HL-60/S4 treated with phorbol 12-myristate 13-acetate at 8.2 ng/mL for 4 days and 3 days (cell line): ENCODE measurements around the gene SOX18.

ENCODE experiments used
- in situ Hi-C: fragments of 300-500 bp; cut with MboI; formaldehyde crosslinking; loops from 2 replicates; pipeline ENCODE4 v1.15.0; 2022; ENCODE audit warnings: low sequenced_read_pairs

Gene SOX18

DNA sequence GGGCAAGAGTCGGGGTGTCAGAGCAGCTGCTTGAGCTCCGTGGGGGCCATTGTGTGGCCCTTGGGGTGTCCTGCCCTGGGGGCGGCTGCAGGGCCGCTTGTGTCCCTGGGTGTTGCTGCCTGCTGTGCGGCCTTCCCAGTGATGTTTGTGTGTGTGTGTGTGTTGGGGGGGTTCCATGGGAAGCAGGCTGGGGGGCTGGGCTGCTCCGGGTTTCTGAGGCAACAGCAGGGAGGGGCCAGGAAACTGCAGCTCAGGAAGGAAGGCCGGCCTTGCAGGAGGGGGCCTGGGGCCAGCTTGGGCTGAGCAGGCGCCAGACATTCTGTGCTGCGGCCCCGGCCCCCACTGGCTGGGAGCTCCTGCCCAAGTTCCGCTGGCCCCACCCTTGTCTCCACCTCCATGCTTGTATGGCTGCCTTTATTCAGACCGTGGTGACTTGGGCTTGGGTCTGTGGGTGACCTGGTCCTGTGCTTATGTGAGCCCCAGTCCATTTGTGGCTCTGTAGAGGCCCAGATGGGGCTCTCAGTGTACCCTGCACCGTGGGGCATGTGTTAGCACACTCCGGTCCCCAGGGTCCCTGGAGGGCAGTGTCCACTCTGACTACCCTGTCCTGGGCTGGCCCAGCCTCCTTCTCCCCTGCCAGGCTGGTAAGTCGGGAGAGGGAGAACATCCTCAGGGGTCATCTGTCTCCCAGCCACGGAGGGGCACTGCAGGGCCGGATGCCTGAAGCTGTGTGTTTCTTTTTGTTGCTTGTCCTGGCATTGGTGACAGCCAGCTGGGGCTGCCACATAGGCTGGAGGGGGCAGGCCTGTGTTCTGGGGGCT lies 4.6 kb upstream of the SOX18 start:
- in situ Hi-C loops = no loop called here

DNA sequence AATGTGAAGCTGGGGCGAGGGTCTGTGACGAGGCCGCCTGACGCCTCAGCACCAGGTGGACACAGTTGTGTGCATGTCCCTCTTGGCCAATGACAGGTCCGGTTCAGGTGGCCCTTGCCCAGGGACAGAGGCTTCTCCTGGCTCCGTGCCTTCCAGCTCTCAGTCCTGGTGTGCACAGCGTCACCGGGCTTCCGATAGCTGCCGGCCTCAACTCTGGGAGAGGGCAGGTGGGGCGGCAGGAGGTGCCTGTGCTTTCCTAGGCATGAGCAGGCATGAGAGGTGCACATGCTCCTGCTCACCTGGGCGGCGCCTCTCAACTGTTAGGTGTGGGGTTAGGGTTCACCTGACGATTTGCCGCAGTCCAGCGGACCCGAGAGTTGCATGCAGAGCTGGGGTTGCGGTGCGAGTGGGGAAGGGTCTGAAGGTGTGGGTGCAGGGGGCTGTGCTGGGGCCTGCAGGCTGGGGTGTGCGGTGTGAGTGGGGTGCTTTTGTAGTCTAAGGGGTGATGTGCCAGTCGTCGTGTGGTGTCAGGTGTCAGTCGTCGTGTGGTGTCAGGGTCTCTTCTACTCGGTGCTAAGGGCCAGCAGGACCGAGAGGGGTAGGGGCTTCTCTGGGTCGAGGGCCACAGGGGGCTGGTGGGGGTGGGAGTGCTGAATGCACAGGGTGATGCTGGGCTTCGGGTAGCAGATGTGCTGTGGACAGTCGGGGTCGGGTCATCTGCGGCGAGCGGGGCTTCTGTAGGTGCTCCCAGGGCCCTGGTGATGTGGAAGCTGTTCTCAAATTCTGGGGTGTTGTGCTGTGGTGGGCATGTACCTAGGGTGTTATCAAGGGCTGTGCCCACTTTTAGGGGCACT lies 3.8 kb upstream of the SOX18 start:
- in situ Hi-C loops = no loop called here

DNA sequence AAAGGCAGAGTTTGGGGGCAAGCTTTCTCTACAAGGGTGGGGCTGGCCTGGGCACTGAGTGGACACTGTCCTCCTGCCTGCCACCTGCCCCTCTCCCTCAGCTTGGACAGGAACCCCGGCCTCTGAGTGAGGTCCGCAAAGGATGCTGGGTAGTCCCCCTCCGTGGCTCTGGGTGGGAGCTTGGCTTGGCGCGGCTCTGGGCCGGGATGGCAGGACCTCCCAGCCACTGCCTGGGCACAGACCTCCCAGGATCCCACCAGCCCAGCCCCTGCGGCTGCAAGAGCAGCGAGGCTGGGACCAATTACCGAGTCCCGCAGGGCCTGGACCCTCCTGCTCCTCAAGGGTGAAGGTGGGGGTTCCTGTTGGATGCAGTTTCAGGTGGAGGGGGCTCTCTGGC lies 2.9 kb upstream of the SOX18 start:
- in situ Hi-C loops = no loop called here

DNA sequence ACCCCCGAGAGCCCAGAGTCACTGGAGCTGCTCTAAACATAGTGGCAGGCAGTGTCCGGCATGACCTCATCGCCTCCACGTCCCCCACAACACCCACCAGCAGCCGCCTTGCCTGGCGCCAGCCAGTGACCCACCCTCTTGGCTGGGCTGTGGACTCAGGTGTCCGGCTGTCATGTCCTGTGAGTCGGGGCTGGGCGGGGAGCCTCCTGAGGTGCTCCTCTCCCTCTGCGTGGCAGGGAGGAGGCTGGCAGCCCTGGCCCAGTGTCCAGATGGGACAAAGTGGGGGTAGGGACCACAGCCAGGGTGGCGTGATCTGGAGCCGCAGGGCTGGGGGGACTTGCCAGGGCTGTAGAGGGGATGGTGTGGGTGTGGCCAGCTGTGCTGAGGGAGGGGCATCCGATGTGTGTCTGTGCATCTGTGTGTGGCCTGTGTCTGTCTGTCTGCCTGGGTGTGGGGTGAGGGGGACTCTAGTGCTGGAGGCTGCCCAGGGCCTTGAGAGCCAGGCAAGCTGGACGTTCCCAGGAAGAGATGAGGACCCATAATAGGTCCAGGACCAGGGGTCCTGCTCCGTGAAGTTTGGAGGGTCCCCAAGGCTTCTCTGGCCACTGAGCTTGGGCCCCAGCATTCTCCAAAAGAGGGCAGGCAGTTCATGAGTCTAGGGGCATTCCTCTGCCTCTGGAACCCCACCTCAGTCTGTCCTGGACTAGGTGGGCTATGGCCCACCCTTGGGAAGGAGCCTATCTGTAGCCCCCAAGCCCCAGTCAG lies 2.3 kb upstream of the SOX18 start:
- in situ Hi-C loops = no loop called here

DNA sequence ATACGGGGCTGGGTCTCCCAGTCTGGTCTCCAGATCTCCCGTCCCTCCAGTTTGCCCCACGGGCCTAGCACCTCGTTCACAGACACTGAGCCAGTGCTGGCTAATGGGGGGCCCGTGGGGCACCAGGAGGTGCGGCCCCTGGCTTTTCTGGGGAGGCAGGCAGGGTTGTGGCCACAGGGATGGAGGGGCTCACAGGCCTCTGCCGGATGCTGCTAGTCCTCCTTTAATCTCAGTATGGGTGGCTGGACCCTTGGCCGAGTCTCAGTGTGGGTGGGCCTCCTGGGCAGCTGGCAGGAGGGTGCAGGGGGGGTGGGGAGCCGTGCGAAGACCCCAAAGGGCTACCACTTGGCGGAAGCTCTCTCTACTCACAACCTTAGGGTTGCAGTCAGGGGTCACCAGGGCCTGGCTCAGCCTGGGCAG lies 1.6 kb upstream of the SOX18 start:
- in situ Hi-C loops = no loop called here

DNA sequence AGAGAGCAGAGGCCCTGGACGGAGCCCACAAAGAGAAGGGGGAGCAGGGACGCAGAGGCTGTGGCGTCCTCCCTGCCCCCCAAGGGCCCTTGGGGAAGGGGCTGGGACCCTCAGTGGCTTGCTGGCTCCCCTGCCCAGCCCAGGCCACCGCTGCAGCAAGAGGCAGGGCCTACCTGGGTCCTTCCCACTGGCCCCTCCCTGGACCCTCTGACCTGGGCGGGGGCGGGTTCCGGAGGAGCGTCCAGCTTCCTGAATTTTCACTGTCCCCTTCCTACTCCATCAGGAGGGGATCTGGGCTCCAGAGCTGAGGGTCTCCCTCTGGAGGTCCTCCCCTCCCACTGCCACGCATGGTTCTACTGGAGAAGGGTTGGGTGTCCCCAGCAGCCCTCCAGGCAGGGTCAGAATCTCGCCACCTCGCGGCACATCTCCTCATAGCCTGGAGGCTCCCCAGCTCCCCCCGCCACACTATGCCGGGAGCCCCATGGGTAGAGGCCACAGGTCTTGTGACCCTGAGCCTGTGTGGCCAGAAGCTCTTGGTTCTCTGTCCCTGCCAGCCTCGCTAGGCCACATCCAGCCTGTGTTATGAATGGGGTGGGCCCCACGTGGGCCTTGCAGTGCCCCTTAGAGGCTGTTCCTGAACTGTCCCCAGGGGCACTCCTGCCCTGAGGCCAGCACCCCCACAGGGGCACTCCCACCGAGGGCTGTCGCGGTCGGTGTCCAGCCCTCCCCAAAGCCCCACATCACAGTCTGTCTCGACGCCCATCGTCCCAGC lies 1.0 kb upstream of the SOX18 start:
- in situ Hi-C loops = no loop called here

DNA sequence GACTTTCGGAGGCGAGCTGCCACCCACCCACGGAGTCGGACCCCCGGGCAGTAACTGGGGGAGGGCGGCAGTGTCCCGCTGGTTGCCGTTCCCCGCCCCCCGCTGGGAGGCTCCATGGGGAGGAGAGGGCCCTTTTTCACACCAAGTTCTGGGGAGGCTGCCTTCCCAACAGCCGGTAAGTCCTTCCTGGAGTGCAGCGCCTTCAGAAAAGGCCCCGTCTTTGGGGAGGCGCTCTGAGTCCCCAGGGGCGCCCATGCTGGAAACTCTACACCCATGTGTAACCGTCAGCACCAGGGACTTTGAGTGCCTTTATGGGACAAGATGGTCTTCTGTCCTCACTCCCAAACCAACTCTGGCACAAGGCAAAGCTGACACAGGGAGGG lies 430 bp upstream of the SOX18 start:
- in situ Hi-C loops = no loop called here

DNA sequence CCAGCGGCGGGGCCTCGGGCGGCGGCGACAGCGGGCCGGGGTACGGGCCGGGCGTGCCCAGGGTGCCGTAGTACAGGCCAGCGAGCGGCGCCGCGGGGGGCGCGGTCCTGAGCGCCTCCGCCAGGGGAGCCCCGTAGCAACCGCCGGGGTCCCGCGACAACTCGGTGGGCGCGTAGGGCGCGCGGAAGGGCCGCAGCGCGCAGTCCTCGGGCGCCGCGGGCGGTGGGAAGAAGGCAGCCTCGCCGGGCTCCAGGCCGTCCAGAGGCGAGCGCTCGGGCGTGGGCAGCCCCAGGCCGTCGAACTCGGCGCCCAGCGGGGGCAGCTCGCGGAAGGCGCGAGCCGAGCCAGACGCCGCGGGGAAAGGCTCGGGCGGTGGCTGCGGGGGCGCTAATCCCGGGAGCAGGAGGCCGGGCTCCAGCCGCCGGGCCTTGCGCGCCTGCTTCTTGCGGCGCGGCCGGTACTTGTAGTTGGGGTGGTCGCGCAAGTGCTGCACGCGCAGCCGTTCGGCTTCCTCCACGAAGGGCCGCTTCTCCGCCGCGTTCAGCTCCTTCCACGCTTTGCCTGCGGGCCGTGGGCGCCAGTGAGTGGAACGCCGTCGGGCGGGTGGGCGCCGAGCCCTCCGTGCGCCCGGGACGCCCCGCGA lies 916 bp downstream of the SOX18 start:
- in situ Hi-C loops = no loop called here

DNA sequence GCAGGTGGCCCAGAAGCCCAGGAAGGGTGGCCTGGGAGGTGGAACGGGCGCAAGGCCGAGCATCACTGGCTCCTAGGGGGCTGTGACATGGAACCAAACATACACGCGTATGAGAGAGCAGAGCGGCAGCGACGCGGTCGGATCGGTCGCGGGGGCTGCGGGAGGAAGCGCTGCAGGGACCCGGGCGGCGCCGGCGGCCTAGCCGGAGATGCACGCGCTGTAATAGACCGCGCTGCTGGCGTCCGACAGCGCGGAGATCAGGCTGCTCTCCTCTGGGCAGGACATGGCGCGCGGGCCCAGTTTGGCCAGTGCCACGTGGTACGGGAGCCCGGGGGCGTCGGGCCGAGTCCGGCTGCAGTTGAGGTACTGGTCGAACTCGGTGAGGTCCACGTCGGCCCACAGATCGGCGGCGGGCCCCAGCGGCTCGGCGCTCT lies 1.5 kb downstream of the SOX18 start:
- in situ Hi-C loops = no loop called here

DNA sequence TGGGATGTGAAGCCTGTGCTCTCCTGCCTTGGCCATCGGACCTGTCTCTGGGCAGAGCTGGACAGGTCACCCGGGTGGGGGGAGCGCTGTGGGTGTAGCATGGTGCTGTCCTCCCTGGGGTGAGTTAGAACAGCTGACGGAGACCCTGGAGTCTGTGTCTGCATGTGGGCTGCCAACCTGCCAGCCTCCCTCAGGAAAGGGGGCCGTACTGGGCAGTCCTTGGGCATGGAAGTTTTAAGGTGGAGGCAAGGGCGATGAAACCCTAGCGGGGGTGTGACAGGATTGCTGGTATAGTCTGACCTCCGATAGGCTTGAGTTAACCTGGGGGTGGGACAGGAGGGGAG lies 2.4 kb downstream of the SOX18 start:
- in situ Hi-C loops = no loop called here

DNA sequence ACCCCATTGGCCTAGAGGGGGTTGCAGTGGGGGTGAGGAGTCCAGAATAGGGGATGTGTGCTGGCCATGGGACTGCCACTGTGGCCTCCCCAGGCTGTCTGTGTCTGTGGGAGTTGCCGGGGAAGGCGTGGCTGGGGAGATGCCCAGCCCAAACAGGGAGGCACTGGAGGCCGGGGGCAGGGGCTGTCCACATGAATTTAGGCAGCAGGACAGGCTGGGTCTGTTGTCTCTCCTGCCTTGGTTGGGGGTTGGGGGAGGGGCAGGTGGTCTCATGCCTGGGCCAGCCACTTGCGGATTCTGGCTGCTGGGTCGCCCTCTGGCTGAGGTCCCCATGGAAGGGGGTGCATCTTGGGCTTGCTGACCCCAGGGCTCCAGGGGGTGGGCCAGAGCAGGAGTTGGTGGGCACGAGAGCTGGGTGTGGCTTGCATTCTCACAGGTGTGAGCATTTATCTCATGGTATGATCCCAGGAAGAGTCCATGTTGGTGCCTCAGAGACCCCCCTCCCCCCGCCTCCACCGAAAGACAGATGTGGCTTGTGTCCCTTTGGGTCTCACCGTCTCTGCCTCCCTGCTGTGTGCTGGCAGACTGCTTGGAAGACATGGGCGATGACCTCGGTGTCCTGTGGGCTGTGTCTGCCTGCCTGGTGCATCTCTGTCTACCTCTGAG lies 4.0 kb downstream of the SOX18 start:
- in situ Hi-C loops = no loop called here

DNA sequence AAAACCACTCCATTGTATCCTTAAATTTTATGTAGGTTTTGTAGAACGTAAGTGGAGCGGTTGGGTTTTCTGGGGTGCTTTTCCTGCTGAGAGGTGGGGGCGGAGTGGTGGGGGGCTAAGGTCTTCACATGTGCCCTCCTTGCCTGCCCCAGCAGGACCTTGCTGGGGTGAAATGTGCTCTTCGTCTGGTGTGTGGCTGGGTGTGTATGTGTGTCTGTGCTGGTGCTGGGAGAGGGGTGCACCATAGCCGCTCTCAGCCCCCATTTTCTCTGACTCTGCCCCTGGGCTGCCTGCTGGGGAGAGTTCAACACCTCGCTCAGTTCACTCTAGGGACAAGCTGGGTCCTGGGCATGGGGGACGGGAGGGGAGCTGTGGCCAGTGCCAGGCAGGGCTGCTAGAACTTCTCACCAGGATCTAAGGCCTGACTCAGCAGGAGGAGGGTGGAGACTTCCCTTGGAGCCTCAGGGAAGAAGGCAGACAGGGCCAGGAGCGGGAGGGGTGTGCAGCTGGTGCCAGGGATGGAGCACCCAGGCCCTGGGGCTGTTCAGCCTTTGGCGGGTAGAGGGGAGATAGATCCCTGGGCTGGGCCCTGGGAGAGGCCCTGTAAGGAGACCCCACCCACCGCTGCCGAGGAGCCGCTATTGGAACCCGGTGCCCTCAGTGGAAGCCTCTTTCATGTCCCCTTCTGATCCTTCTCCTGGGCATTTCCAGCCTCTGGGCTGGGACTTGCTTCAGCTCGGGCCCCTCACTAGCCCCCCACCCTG lies 4.8 kb downstream of the SOX18 start:
- in situ Hi-C loops = no loop called here

DNA sequence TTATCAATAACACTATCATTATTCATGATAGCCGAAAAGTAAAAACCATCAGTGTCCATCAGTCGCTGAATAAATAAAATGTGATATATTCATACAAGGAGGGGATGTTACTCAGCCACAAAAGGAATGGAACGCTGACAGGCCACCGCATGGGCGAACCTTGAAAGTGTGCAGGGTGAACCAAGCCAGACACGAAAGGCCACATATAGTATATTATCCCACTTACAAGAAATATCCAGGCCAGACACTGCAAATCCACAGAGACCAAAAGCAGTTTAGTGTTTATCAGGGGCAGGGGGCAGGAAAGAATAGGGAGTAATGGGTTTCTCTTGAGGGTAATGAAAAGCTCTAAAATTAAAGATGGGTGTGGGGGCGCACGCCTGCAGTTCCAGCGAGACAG lies 5.7 kb downstream of the SOX18 start:
- in situ Hi-C loops = no loop called here

DNA sequence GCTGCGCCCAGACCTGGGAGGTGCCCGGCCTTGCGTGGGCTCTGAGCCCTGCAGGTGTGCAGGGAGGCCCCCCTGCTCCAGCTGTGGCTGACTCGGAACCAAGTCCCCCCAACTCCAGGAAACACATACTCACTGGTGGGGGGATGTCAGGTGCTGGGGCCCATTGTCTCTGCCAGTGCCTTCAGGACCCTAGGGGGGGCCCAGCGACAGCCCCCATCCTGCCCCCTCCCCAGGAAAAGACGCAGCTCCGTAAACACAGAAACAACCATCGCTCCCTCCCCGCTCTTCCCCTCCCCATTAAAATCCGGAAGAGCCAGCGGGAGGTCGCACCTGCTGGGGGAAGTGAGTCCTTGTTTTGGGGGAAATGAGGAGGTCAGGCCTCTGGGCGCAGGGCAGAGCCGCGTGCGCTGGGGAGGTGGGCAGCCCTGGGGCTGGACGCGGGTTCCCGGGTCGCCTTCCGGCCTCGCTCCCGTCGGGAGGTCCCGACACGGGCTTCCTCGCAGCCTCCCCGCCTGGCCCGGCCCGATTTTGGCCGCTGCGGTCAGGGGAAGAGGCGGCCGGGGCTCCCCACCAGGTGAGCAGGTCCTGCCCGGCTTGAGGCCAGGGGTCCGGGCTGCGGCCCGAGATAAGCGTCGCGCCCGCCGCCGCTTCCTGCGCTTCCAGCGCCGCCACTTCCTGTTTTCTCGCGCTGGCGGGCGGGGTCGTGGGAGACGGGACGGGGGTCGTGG lies 7.2 kb downstream of the SOX18 start:
- in situ Hi-C loops = no loop called here

DNA sequence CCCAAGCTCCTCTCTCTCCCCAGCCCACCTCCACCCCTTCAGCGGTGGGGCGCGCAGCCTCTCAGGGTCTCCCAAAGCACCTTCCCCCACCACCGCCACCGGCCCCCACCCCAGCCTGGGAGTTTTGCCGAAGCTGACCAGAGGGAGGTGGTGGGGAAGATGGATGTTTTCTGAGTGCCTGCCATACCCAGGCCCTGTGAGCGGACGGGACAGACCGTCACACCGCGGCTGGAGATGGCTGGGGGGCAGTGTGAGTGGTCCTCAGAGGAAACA lies 7.7 kb downstream of the SOX18 start:
- in situ Hi-C loops = no loop called here

DNA sequence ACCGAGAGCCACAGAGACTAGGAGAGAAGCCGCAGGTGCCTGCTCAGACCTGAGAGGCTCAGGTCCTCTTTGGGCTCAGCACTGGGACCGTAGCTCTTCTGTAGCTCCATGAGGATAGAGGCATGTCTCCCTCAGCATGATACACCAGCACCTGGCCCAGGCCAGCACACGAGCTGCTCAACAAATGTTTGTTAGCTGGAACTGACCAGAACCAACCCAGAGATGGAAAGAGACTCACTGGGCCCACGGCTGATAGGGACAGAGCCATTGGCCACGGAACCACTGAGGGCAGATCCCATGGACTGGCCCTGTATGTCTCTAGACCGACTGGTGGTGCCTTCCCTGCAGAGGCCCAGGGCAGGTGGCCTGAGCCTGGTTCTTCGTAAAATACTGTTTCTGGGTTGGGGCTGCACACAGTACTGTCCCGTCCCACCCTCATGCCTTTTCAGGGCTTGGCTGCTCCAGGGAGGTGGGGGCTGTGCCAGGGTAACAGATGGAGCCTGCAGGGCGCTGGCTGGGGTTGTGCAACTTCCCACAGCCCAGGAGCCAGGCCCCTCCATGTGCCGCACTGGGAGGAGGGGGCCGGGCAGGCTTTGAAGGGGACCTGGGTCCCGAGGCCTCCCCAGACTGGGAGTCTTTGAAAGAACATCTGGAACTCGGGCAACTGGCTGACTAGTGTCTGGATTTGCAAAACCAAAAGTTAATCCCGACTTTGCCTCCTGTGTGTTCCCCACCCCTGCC lies 8.2 kb downstream of the SOX18 start:
- in situ Hi-C loops = no loop called here

DNA sequence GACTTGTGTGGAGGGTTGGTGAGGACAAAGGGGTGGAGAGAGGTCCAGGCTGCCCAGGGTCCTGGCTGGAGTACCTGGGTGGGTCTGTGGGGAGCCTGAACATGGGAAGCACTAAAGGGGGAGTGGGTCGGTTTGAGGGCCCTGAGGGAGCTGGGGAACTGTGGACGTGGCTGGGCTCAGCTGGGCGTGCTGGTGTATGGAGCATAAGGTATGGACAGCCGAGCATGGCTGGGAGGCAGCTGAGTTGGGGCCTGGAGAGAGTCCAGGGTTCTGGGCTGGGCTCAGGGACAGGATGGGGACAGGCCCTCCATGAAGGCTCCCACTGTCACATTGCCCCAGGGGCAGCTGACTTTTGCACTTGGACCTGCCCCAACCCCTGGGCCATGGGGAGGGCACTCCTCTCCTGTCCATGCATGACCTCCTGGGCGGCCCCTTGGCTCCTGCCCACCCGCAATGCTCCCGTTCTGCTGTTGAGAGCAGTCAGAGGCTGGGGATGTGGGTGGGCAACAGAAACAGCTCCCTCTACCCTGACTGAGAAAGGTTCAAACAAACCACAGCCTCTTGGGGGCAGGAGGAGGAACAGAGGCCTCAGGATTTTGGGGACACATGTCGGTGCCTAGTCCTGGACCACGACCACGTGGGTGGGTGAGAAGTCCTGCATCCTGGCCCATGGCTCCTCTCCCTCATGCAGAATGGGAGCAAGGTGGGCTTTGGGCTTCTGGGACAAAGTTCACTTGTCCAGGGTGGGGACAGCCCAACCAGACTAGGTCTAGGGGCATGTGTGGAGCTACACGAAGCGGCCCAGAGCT lies 9.0 kb downstream of the SOX18 start:
- in situ Hi-C loops = no loop called here
